ENCODE measurements around the gene LONRF2.

The LONRF2 gene

DNA sequence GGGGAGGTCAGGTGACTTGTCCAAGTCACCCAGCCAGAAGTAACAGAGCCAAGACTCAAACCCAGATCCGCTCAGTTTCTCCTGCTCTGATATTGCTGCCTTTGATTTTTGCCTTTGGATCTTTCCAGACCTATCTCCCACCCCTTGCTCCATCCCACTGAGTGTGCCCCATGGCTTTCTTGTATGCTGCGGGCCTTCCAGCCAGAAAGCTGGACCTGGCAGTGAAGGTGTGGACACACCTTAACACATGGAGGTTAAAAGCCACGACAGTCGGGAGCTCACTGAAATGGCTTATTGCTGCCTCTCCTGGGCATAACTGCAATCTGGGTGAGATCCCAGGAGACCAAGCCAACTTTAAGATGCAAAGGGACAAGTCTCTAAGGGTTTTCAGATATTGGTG, 86.7 kb downstream of the LONRF2 start:
- no peak for DNase-seq (ENCODE audit: extremely low read depth, insufficient read length)
- no peaks in the 10 kb centered on the region; the same call in 1 of the 2 replicates for H3K27me3 ChIP-seq (replicated peaks; ENCODE audit: control insufficient read depth, insufficient read depth, low read length)
- TF ChIP-seq, protein P1, sequence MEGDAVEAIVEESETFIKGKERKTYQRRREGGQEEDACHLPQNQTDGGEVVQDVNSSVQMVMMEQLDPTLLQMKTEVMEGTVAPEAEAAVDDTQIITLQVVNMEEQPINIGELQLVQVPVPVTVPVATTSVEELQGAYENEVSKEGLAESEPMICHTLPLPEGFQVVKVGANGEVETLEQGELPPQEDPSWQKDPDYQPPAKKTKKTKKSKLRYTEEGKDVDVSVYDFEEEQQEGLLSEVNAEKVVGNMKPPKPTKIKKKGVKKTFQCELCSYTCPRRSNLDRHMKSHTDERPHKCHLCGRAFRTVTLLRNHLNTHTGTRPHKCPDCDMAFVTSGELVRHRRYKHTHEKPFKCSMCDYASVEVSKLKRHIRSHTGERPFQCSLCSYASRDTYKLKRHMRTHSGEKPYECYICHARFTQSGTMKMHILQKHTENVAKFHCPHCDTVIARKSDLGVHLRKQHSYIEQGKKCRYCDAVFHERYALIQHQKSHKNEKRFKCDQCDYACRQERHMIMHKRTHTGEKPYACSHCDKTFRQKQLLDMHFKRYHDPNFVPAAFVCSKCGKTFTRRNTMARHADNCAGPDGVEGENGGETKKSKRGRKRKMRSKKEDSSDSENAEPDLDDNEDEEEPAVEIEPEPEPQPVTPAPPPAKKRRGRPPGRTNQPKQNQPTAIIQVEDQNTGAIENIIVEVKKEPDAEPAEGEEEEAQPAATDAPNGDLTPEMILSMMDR (IDR thresholded peaks at IDR 0.05; ENCODE audit: insufficient read depth, low read length, poor library complexity, severe bottlenecking) = no peak
- no peaks in the 10 kb centered on the region for H3K36me3 ChIP-seq (ENCODE audit: control insufficient read depth, insufficient read depth, low read length)
- no peak overlapping the region for H3K4me3 ChIP-seq (replicated peaks; ENCODE audit: low read depth, low read length)

DNA sequence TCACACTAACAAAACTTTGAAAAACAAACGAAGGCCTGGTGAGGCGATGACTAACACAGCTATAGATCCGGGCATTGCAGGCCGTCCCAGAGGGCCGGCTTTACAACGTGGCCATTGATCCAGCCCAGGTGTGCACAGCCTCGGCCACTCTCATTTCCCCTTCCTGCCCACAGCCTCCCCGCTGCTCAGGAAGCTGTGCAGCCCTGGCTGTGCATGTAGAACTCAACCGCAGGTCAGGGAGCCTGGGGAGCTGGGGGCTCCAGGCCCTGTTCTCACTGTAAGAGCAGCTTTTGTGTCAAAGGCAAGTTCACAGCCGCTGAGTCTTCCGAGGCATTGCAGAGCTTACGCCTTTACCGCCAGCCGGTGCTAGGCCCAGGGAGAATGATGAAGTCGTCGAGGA, 87.2 kb downstream of the LONRF2 start:
- Histone ChIP-seq H3K27me3 (replicated peaks; ENCODE audit: control insufficient read depth, insufficient read depth, low read length) (no peaks in the 10 kb centered on the region; the same call in 1 of the 2 replicates), H3K36me3 (ENCODE audit: control insufficient read depth, insufficient read depth, low read length) (no peaks in the 10 kb centered on the region), H3K4me3 (replicated peaks; ENCODE audit: low read depth, low read length) (no peak overlapping the region)
- TF ChIP-seq, protein P1 (IDR thresholded peaks at IDR 0.05; ENCODE audit: insufficient read depth, low read length, poor library complexity, severe bottlenecking) = no peak
- peak; percentile 84 for DNase-seq (ENCODE audit: extremely low read depth, insufficient read length)

DNA sequence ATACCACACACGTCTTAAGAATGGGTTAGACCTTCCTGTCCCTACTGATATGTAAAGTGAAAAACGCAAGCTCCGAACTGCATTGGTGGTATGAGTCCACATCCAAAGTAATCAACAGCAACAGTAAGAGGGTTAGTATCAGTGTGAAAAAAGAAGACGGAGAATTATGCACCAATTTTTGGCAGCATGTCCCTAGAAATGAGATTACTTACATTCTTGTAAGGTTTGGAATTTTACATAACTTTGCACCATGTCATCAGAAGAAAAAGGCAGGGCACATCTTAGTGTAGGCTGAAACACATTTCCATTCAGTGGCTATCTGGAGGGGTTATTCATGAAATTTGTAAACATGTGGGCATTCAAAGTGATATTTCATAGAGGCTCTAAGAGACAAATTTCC, 88.2 kb downstream of the LONRF2 start:
- no peak overlapping the region for H3K4me3 ChIP-seq (replicated peaks; ENCODE audit: low read depth, low read length)
- no peak for DNase-seq (ENCODE audit: extremely low read depth, insufficient read length)
- H3K36me3 ChIP-seq (ENCODE audit: control insufficient read depth, insufficient read depth, low read length) = no peaks in the 10 kb centered on the region
- H3K27me3 ChIP-seq (replicated peaks; ENCODE audit: control insufficient read depth, insufficient read depth, low read length) = no peaks in the 10 kb centered on the region; the same call in 1 of the 2 replicates
- TF ChIP-seq, protein P1 (IDR thresholded peaks at IDR 0.05; ENCODE audit: insufficient read depth, low read length, poor library complexity, severe bottlenecking) = no peak

DNA sequence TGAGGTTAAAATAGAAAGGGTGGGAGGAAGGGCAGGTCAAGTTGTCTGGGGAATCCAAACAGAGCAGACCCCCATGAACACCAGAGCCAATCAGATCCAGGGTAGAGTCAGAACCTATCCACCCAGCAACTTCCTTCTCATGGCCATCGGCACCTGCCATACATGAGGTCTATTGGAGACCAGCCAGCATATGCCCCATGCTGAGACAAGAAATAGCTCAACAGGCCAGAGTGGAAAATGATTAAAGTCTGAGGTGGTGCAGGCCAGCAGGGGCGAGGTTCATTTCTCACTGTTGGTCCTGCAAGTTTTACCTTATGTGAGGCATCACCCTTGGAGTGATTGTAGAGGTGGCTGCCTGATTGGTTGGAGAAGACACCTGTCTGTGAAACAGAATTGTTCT, 89.2 kb downstream of the LONRF2 start:
- Histone ChIP-seq H3K36me3 (ENCODE audit: control insufficient read depth, insufficient read depth, low read length) (no peaks in the 10 kb centered on the region), H3K4me3 (replicated peaks; ENCODE audit: low read depth, low read length) (no peak overlapping the region), H3K27me3 (replicated peaks; ENCODE audit: control insufficient read depth, insufficient read depth, low read length) (no peaks in the 10 kb centered on the region; the same call in 1 of the 2 replicates)
- DNase-seq (ENCODE audit: extremely low read depth, insufficient read length) = no peak
- TF ChIP-seq, protein P1 (IDR thresholded peaks at IDR 0.05; ENCODE audit: insufficient read depth, low read length, poor library complexity, severe bottlenecking) = no peak

DNA sequence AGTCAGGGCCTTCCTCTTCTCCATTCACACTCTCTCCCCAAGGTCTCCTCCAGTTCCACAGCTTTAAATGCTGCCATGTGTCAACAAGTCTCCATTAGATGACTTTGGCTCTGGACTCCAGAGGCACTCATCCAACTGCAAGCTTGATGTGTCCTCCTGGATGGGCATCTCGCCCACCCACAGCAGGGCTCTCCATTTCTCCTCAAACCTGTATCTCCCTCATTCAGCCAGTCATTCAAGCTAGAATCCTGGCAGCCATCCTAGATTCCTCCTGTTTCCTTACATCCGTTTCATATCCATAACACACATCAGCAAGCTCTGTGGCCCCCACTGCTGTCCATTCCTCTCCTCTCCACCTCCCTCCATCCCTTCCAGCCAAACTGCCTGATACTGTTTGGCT, 91.5 kb downstream of the LONRF2 start:
- H3K27me3 ChIP-seq (replicated peaks; ENCODE audit: control insufficient read depth, insufficient read depth, low read length) = no peaks in the 10 kb centered on the region; the same call in 1 of the 2 replicates
- TF ChIP-seq, protein P1 (IDR thresholded peaks at IDR 0.05; ENCODE audit: insufficient read depth, low read length, poor library complexity, severe bottlenecking) = no peak
- H3K4me3 ChIP-seq (replicated peaks; ENCODE audit: low read depth, low read length) = no peak overlapping the region
- DNase-seq (ENCODE audit: extremely low read depth, insufficient read length) = no peak
- H3K36me3 ChIP-seq (ENCODE audit: control insufficient read depth, insufficient read depth, low read length) = no peaks in the 10 kb centered on the region

DNA sequence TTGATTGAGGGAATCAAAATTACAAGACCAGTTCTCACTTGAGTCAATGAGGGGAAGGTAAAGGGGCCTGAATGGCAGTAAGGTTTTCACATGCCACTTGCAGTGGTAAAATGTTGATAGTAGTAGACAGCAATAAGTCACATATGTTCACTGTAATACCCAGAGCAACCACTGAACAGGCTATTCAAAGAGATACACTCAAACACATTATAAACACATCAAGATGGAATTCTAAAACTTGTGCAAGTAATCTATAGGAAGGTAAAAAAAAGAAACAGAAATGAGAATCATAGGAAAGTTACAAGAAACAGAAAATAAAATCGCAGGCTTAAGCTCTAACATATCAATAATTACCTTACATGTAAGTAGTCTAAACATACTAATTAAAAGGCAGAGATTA, 93.3 kb downstream of the LONRF2 start:
- no peaks in the 10 kb centered on the region for H3K36me3 ChIP-seq (ENCODE audit: control insufficient read depth, insufficient read depth, low read length)
- TF ChIP-seq, protein P1 (IDR thresholded peaks at IDR 0.05; ENCODE audit: insufficient read depth, low read length, poor library complexity, severe bottlenecking) = no peak
- no peak overlapping the region for H3K4me3 ChIP-seq (replicated peaks; ENCODE audit: low read depth, low read length)
- no peak for DNase-seq (ENCODE audit: extremely low read depth, insufficient read length)
- H3K27me3 ChIP-seq (replicated peaks; ENCODE audit: control insufficient read depth, insufficient read depth, low read length) = no peaks in the 10 kb centered on the region; the same call in 1 of the 2 replicates

Data from GM06990 (cell line).